ENCODE results near the gene ZNF460. TPM values are rescaled to one million over a fixed set of nuclear protein-coding genes. Genes with fewer than 3 reads are reported as not detected.

The ZNF460 gene
- total RNA-seq (68.5 TPM), polyA plus RNA-seq (1 to 10 TPM; 3.0 to 9.5 (median 5.3) TPM)

DNA sequence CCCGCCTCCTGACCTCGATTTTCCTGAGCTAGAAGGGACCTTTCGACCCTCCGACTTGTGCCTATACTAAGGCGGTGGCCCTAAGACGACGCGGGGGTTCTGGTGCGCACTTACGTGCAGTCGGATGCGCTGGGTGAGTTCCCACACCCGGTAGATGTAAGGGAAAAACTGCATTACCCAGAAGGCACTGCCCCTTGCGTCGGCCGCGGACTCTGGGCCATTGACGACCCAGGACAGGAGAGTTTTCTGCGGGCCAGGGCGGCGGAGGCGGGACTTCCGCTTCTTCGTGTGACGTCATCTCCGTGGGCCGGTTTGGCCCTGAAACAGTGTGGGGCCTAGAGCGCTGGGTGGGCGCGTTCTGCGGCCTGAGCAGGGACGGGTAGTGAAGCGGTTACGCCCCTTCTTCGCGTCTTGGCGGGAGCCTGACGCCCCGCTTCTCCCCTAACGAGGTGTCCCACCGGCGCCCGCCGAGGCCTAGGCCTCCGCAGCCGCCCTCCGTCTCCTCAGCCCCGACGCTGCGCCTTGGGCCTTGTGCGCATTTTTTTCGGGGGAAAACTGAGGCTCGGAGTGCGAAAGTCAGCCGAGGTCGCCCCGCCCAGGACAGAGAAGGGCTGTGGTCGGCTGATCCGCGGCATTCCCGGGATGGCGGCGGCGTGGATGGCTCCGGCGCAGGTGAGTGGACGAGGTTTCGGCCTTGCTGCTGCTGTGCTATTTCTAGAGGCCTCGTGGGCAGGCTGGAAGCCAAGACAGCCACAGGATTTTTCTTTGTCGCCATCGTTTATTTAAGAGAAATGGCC is at the start of gene ZNF460:
ZNF460 (plus strand) TSS at position 321 of the 797 bp plus-strand sequence; CDS start at position 643, 322 bp downstream.
- H3K27me3 ChIP-seq (ENCODE audit: control insufficient read depth, insufficient read depth, low read length), result no peaks in the 10 kb centered on the region
- Mint-ChIP-seq H3K4me3 (no peak within 1 kb of the TSS), H3K4me1 (peaks cover 4 to 43% (median 25%) of the 10 kb centered on the region in 4 donors), H3K27me3 (no peaks in the 10 kb centered on the region), H3K9me3 (peaks cover 0 to 3% (median 2%) of the 10 kb centered on the region in 7 donors), H3K36me3 (peaks cover 23% of the 10 kb centered on the region), H3K27ac (no peak within 1 kb of the TSS)
- peaks cover 30% of the 10 kb centered on the region for H3K4me1 ChIP-seq (ENCODE audit: control insufficient read depth, insufficient read depth, low read length, poor library complexity, severe bottlenecking)
- DNase-seq (peak; percentile 93 to 98 (median 97)), ATAC-seq (ENCODE audit: low read depth in 2 of 2) (peak; percentile 96 to 97)
- no peaks in the 10 kb centered on the region for H3K9me3 ChIP-seq (ENCODE audit: control insufficient read depth in 2 of 2, low read length in 2 of 2)
- peak within 1 kb of the TSS; percentile 100 for H3K27ac ChIP-seq (ENCODE audit: insufficient read depth, low read length, poor library complexity, severe bottlenecking)
- peak within 1 kb of the TSS; percentile 94 for H3K4me3 ChIP-seq (ENCODE audit: low read depth, low read length)
- H3K36me3 ChIP-seq (ENCODE audit: control insufficient read depth, insufficient read depth, low read length), result peaks cover 17% of the 10 kb centered on the region

DNA sequence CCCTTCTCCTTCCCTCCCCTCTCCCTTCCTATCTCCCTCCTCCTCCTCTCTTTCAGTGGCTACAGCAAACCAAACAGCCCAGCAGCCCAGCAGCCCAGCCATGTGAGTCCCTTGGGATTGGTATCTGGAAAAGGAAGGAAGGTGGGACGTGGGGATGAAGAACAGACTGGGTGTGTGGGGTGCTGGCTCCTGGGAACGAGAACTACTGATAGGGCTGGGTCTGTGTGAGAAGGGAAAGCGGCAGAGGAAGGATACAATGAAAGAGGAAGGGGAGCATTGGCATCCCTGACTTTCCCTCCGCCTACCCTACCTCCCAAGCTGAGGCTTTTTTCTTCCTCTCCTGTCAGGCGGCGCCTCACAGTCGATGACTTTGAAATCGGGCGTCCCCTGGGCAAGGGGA is 48.6 kb upstream of the ZNF460 start:
- Histone ChIP-seq H3K36me3 (ENCODE audit: control insufficient read depth, insufficient read depth, low read length) (no peaks in the 10 kb centered on the region), H3K9me3 (ENCODE audit: control insufficient read depth in 2 of 2, low read length in 2 of 2) (no peaks in the 10 kb centered on the region), H3K4me1 (ENCODE audit: control insufficient read depth, insufficient read depth, low read length, poor library complexity, severe bottlenecking) (no peaks in the 10 kb centered on the region), H3K27me3 (ENCODE audit: control insufficient read depth, insufficient read depth, low read length) (no peaks in the 10 kb centered on the region), H3K4me3 (ENCODE audit: low read depth, low read length) (no peak overlapping the region), H3K27ac (ENCODE audit: insufficient read depth, low read length, poor library complexity, severe bottlenecking) (no peak overlapping the region)
- Mint-ChIP-seq H3K9me3 (peaks cover 0 to 7% (median 3%) of the 10 kb centered on the region in 7 donors), H3K27me3 (no peaks in the 10 kb centered on the region), H3K4me3 (no peak overlapping the region), H3K36me3 (peaks cover 6% of the 10 kb centered on the region), H3K4me1 (peaks cover 0 to 2% (median 0%) of the 10 kb centered on the region in 4 donors), H3K27ac (no peak overlapping the region)
- DNase-seq, result no peak
- no peak for ATAC-seq (ENCODE audit: low read depth in 2 of 2)

DNA sequence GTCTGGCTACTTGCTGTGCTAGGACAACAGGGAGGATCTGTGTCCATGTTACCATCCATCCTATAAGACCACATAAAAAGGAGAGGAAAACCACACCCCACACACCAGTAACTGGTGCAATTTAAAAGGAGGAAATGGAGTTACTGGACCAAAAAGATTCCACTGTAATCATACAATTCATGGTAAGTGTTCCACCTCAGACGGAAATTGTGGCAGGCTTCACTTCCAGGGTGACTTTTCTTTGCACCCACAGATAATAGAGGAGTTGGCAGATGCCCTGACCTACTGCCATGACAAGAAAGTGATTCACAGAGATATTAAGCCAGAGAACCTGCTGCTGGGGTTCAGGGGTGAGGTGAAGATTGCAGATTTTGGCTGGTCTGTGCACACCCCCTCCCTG is 47.1 kb upstream of the ZNF460 start:
- Mint-ChIP-seq H3K9me3 (peaks cover 0 to 7% (median 0%) of the 10 kb centered on the region in 7 donors), H3K4me1 (no peaks in the 10 kb centered on the region), H3K4me3 (no peak overlapping the region), H3K27me3 (no peaks in the 10 kb centered on the region), H3K27ac (no peak overlapping the region), H3K36me3 (peaks cover 6% of the 10 kb centered on the region)
- no peak overlapping the region for H3K27ac ChIP-seq (ENCODE audit: insufficient read depth, low read length, poor library complexity, severe bottlenecking)
- H3K9me3 ChIP-seq (ENCODE audit: control insufficient read depth in 2 of 2, low read length in 2 of 2), result no peaks in the 10 kb centered on the region
- H3K4me1 ChIP-seq (ENCODE audit: control insufficient read depth, insufficient read depth, low read length, poor library complexity, severe bottlenecking), result no peaks in the 10 kb centered on the region
- no peak overlapping the region for H3K4me3 ChIP-seq (ENCODE audit: low read depth, low read length)
- no peaks in the 10 kb centered on the region for H3K27me3 ChIP-seq (ENCODE audit: control insufficient read depth, insufficient read depth, low read length)
- no peaks in the 10 kb centered on the region for H3K36me3 ChIP-seq (ENCODE audit: control insufficient read depth, insufficient read depth, low read length)
- DNase-seq, result no peak
- ATAC-seq (ENCODE audit: low read depth in 2 of 2), result no peak

DNA sequence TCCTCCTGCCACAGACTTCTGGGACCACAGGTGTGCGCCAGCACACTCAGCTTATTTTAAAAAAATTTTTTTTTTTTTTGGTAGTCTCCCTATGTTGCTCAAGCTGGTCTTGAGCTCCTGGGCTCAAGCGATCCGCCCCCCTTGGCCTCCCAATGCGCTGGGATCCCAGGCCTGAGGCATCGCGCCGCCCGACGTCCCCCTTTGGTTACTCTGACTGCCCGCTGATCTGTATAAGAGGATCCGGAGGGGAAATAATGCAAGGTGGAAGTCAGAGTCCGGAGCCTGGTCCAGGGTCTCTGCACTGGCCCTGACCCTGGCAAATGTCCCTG is 40.3 kb upstream of the ZNF460 start:
- Mint-ChIP-seq H3K9me3 (peaks cover 0 to 4% (median 0%) of the 10 kb centered on the region in 7 donors), H3K4me1 (peaks cover 11 to 47% (median 25%) of the 10 kb centered on the region in 4 donors), H3K4me3 (peak overlapping the region; percentile 90 to 97 (median 94)), H3K27ac (peak overlapping the region; percentile 92 to 98 (median 97)), H3K27me3 (peaks cover 5% of the 10 kb centered on the region), H3K36me3 (peaks cover 24% of the 10 kb centered on the region)
- peaks cover 12% of the 10 kb centered on the region for H3K36me3 ChIP-seq (ENCODE audit: control insufficient read depth, insufficient read depth, low read length)
- ATAC-seq (ENCODE audit: low read depth in 2 of 2) (no peak), DNase-seq (no peak)
- peak overlapping the region; percentile 92 for H3K4me3 ChIP-seq (ENCODE audit: low read depth, low read length)
- H3K27ac ChIP-seq (ENCODE audit: insufficient read depth, low read length, poor library complexity, severe bottlenecking), result peak overlapping the region; percentile 94
- H3K4me1 ChIP-seq (ENCODE audit: control insufficient read depth, insufficient read depth, low read length, poor library complexity, severe bottlenecking), result peaks cover 21% of the 10 kb centered on the region
- H3K27me3 ChIP-seq (ENCODE audit: control insufficient read depth, insufficient read depth, low read length), result no peaks in the 10 kb centered on the region
- H3K9me3 ChIP-seq (ENCODE audit: control insufficient read depth in 2 of 2, low read length in 2 of 2), result no peaks in the 10 kb centered on the region

DNA sequence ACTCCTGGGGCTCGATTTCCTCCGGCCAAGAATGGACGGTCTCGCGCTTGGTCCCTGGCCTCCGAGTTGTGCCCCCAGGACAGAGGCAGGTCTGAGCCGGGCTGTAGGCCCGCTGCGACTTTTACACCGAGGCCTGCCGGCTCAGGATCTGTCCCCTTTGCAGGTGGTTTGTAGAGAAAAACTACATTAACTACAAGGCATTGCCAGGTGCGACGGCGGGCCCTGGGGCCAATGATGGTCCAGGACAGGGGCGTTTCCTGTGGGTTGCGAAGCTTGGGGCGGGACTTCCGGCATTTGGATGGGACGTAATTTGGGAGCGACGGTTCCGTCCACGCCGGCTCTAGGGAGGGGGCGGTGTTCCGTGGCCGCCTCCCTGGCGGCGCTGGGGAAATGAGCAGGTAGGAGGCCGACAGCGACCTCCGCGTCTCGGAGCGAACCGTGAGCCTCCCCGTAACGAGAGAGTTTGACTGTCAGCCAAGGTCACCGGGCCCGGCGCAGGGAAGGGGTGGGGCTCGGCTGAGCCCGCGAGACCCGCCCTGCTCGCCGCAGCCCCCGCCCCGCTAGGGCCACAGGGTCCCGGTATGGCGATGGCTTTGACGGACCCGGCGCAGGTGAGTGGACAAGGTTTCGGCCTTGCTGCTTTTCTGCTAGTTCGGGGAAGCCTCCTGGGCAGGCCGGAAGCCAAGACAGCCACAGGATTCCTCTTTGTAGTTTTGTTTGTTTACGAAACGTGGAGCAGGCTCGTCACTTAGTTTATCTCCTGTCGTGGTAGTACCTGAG is 39.8 kb upstream of the ZNF460 start, which contains the start of gene ZNF805:
ZNF805 (plus strand) TSS at position 322 of the 780 bp plus-strand sequence; CDS start at position 582, 260 bp downstream.
- H3K27me3 ChIP-seq (ENCODE audit: control insufficient read depth, insufficient read depth, low read length), result no peaks in the 10 kb centered on the region
- peak; percentile 92 to 98 (median 95) for DNase-seq
- H3K4me3 ChIP-seq (ENCODE audit: low read depth, low read length), result peak within 1 kb of the TSS; percentile 92
- Mint-ChIP-seq H3K4me1 (peaks cover 11 to 50% (median 25%) of the 10 kb centered on the region in 4 donors), H3K27me3 (peaks cover 5% of the 10 kb centered on the region), H3K9me3 (peaks cover 0 to 4% (median 1%) of the 10 kb centered on the region in 7 donors), H3K36me3 (peaks cover 27% of the 10 kb centered on the region), H3K27ac (peak within 1 kb of the TSS; percentile 92 to 98 (median 97)), H3K4me3 (peak within 1 kb of the TSS; percentile 90 to 97 (median 94))
- H3K27ac ChIP-seq (ENCODE audit: insufficient read depth, low read length, poor library complexity, severe bottlenecking), result peak within 1 kb of the TSS; percentile 94
- no peaks in the 10 kb centered on the region for H3K9me3 ChIP-seq (ENCODE audit: control insufficient read depth in 2 of 2, low read length in 2 of 2)
- peak; percentile 92 to 97 for ATAC-seq (ENCODE audit: low read depth in 2 of 2)
- peaks cover 21% of the 10 kb centered on the region for H3K4me1 ChIP-seq (ENCODE audit: control insufficient read depth, insufficient read depth, low read length, poor library complexity, severe bottlenecking)
- peaks cover 16% of the 10 kb centered on the region for H3K36me3 ChIP-seq (ENCODE audit: control insufficient read depth, insufficient read depth, low read length)

DNA sequence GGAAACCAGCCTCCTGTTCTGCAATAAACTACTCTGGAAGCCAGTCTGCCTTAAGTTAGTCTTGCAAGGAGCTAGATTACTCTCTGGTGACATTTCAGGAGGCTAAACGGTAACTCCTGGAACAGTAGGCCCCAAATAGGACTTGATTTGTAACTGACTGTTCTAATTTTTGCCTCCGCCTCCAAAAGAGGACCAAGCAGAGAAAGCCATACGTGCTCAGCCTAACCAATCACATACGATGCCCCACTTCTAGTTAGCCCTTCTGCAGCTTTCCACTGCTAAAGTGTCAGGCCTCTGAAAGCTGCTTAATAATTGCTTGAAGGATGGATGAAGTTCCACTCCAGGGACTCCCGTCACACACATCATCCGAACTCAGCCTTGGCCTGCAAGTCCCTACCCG is 39.1 kb upstream of the ZNF460 start:
- H3K36me3 Mint-ChIP-seq, result peaks cover 31% of the 10 kb centered on the region
- Histone ChIP-seq H3K36me3 (ENCODE audit: control insufficient read depth, insufficient read depth, low read length) (peaks cover 22% of the 10 kb centered on the region), H3K4me3 (ENCODE audit: low read depth, low read length) (peak overlapping the region; percentile 92), H3K9me3 (ENCODE audit: control insufficient read depth in 2 of 2, low read length in 2 of 2) (no peaks in the 10 kb centered on the region), H3K4me1 (ENCODE audit: control insufficient read depth, insufficient read depth, low read length, poor library complexity, severe bottlenecking) (peaks cover 21% of the 10 kb centered on the region), H3K27me3 (ENCODE audit: control insufficient read depth, insufficient read depth, low read length) (no peaks in the 10 kb centered on the region), H3K27ac (ENCODE audit: insufficient read depth, low read length, poor library complexity, severe bottlenecking) (peak overlapping the region; percentile 94)
- peak overlapping the region; percentile 92 to 98 (median 96) for H3K27ac Mint-ChIP-seq
- H3K9me3 Mint-ChIP-seq, result peaks cover 0 to 4% (median 1%) of the 10 kb centered on the region in 7 donors
- H3K4me1 Mint-ChIP-seq, result peaks cover 11 to 50% (median 26%) of the 10 kb centered on the region in 4 donors
- peaks cover 5% of the 10 kb centered on the region for H3K27me3 Mint-ChIP-seq
- no peak for DNase-seq
- peak overlapping the region; percentile 90 to 97 (median 94) for H3K4me3 Mint-ChIP-seq
- ATAC-seq (ENCODE audit: low read depth in 2 of 2), result no peak

DNA sequence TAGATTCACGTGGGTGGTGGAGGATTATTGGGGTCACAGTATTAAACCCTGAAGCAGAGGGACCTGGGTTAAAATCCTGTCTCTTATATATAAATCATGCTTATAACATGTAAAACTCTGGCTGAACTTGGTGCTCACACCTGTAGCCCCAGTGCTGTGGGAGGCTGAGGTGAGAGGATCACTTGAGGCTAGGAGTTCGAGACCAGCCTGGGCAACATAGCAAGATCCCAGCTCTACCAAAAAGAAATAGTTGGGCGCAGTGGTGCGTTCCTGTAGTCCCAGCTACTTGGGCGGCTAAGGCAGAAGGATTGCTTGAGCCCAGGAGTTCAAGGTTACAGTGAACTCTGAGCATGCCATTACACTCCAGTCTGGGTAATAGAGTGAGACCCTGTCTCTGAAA is 37.5 kb upstream of the ZNF460 start:
- H3K4me1 ChIP-seq (ENCODE audit: control insufficient read depth, insufficient read depth, low read length, poor library complexity, severe bottlenecking), result peaks cover 21% of the 10 kb centered on the region
- peak overlapping the region; percentile 16 to 90 (median 72) for H3K4me3 Mint-ChIP-seq

More for the DNA sequence above, 37.5 kb upstream of the ZNF460 start:
- H3K36me3 Mint-ChIP-seq, result peaks cover 47% of the 10 kb centered on the region
- H3K27me3 Mint-ChIP-seq, result peaks cover 5% of the 10 kb centered on the region
- peak overlapping the region in 1 of 3 donors; percentile 42 for H3K27ac Mint-ChIP-seq
- Histone ChIP-seq H3K4me3 (ENCODE audit: low read depth, low read length) (no peak overlapping the region), H3K27ac (ENCODE audit: insufficient read depth, low read length, poor library complexity, severe bottlenecking) (no peak overlapping the region), H3K9me3 (ENCODE audit: control insufficient read depth in 2 of 2, low read length in 2 of 2) (no peaks in the 10 kb centered on the region), H3K36me3 (ENCODE audit: control insufficient read depth, insufficient read depth, low read length) (peaks cover 32% of the 10 kb centered on the region), H3K27me3 (ENCODE audit: control insufficient read depth, insufficient read depth, low read length) (no peaks in the 10 kb centered on the region)
- DNase-seq (no peak), ATAC-seq (ENCODE audit: low read depth in 2 of 2) (no peak)
- peaks cover 11 to 50% (median 26%) of the 10 kb centered on the region in 4 donors for H3K4me1 Mint-ChIP-seq
- H3K9me3 Mint-ChIP-seq, result peaks cover 0 to 4% (median 3%) of the 10 kb centered on the region in 7 donors
